ES-I3 (cell line): ENCODE data around the gene SERHL2.
"Not testable (repeated sequence)": the region's sequence is repeated elsewhere in the genome, so short reads cannot be mapped to it uniquely, and the experiment has no call there.

Source experiments
- H3K36me3 ChIP-seq: 2 replicates; pipeline ENCODE4 v1.6.1; 2013; ENCODE audit warnings: mild to moderate bottlenecking, low read length, control low read depth, moderate library complexity; ENCODE audit not compliant: insufficient read depth
- H3K4me1 ChIP-seq: 2 replicates; pipeline ENCODE4 v1.6.1; 2013; ENCODE audit warnings: mild to moderate bottlenecking, control low read depth, low read length; ENCODE audit not compliant: insufficient read depth
- H3K9ac ChIP-seq: 2 replicates; pipeline ENCODE4 v1.6.1; 2013; ENCODE audit warnings: low read depth, mild to moderate bottlenecking, low read length, moderate library complexity
- H3K9me3 ChIP-seq: 2 replicates; pipeline ENCODE4 v1.6.1; 2013; ENCODE audit warnings: mild to moderate bottlenecking, low read length, moderate library complexity; ENCODE audit not compliant: control insufficient read depth, insufficient read depth

Gene SERHL2

GRCh38 chr22:42596336-42596735, 42.6 kb downstream of the SERHL2 start:
- Histone ChIP-seq H3K9ac (no peak overlapping the region), H3K4me1 (no peaks in the 10 kb centered on the region), H3K36me3 (peaks cover 39% of the 10 kb centered on the region), H3K9me3 (no peaks in the 10 kb centered on the region)

- Histone ChIP-seq H3K36me3 (peaks cover 38% of the 10 kb centered on the region), H3K9ac (no peak overlapping the region), H3K4me1 (no peaks in the 10 kb centered on the region), H3K9me3 (no peaks in the 10 kb centered on the region)
Observed at GRCh38 chr22:42596863-42597530, 43.2 kb downstream of the SERHL2 start.

- H3K36me3 ChIP-seq: peaks cover 33% of the 10 kb centered on the region
- H3K9ac ChIP-seq: no peak overlapping the region
- no peaks in the 10 kb centered on the region for H3K9me3 ChIP-seq
- H3K4me1 ChIP-seq: no peaks in the 10 kb centered on the region
Observed at GRCh38 chr22:42601879-42602465, 48.2 kb downstream of the SERHL2 start.

GRCh38 chr22:42602470-42602869, 48.7 kb downstream of the SERHL2 start:
- peaks cover 33% of the 10 kb centered on the region for H3K36me3 ChIP-seq
- H3K4me1 ChIP-seq: no peaks in the 10 kb centered on the region
- no peaks in the 10 kb centered on the region for H3K9me3 ChIP-seq
- H3K9ac ChIP-seq: no peak overlapping the region

- H3K4me1 ChIP-seq: no peaks in the 10 kb centered on the region
- H3K36me3 ChIP-seq: peaks cover 32% of the 10 kb centered on the region
- H3K9ac ChIP-seq: no peak overlapping the region
- no peaks in the 10 kb centered on the region for H3K9me3 ChIP-seq
Observed at GRCh38 chr22:42603427-42603826, 49.7 kb downstream of the SERHL2 start.

GRCh38 chr22:42604403-42604802, 50.6 kb downstream of the SERHL2 start:
- H3K36me3 ChIP-seq: peaks cover 25% of the 10 kb centered on the region
- H3K9me3 ChIP-seq: no peaks in the 10 kb centered on the region
- H3K9ac ChIP-seq: no peak overlapping the region
- peaks cover 8% of the 10 kb centered on the region; the same call in 1 of the 2 replicates for H3K4me1 ChIP-seq

GRCh38 chr22:42607641-42608040, 53.9 kb downstream of the SERHL2 start:
- H3K36me3 ChIP-seq: peaks cover 17% of the 10 kb centered on the region
- not testable (repeated sequence) for H3K9ac ChIP-seq

GRCh38 chr22:42608136-42608822, 54.5 kb downstream of the SERHL2 start:
- Histone ChIP-seq H3K36me3 (peaks cover 11% of the 10 kb centered on the region), H3K9ac (no peak overlapping the region), H3K9me3 (no peaks in the 10 kb centered on the region), H3K4me1 (peaks cover 19% of the 10 kb centered on the region; the same call in 1 of the 2 replicates)

More at GRCh38 chr22:42607641-42608040, 53.9 kb downstream of the SERHL2 start:
- not testable (repeated sequence) for H3K9me3 ChIP-seq
- H3K4me1 ChIP-seq: peaks cover 17% of the 10 kb centered on the region; the same call in 1 of the 2 replicates

GRCh38 chr22:42608823-42609361, 55.1 kb downstream of the SERHL2 start:
- no peaks in the 10 kb centered on the region for H3K9me3 ChIP-seq
- no peak overlapping the region for H3K9ac ChIP-seq
- H3K36me3 ChIP-seq: peaks cover 9% of the 10 kb centered on the region
- peaks cover 19% of the 10 kb centered on the region; the same call in 1 of the 2 replicates for H3K4me1 ChIP-seq

- Histone ChIP-seq H3K4me1 (peaks cover 19% of the 10 kb centered on the region; the same call in 1 of the 2 replicates), H3K36me3 (0 out of 2 replicates have a peak, but pooled peaks cover 3% of the 10 kb centered on the region), H3K9me3 (no peaks in the 10 kb centered on the region), H3K9ac (no peak overlapping the region)
Observed at GRCh38 chr22:42610186-42610585, 56.4 kb downstream of the SERHL2 start.

GRCh38 chr22:42611051-42611450, 57.3 kb downstream of the SERHL2 start:
- Histone ChIP-seq H3K4me1 (peaks cover 22% of the 10 kb centered on the region; the same call in 1 of the 2 replicates), H3K36me3 (0 out of 2 replicates have a peak, but pooled peaks cover 3% of the 10 kb centered on the region), H3K9me3 (no peaks in the 10 kb centered on the region), H3K9ac (no peak overlapping the region)

GRCh38 chr22:42612336-42612735, 58.6 kb downstream of the SERHL2 start:
- Histone ChIP-seq H3K9ac (no peak overlapping the region), H3K36me3 (0 out of 2 replicates have a peak, but pooled peaks cover 3% of the 10 kb centered on the region), H3K4me1 (peaks cover 24% of the 10 kb centered on the region; the same call in 1 of the 2 replicates), H3K9me3 (no peaks in the 10 kb centered on the region)

- Histone ChIP-seq H3K9me3 (no peaks in the 10 kb centered on the region), H3K36me3 (0 out of 2 replicates have a peak, but pooled peaks cover 3% of the 10 kb centered on the region), H3K9ac (peak overlapping the region; percentile 93), H3K4me1 (peaks cover 26% of the 10 kb centered on the region; the same call in 1 of the 2 replicates)
Observed at GRCh38 chr22:42613872-42614301, 60.1 kb downstream of the SERHL2 start.
